ENCODE data around the gene KRTAP5-5.
"Not testable (repeated sequence)": the region's sequence is repeated elsewhere in the genome, so short reads cannot be mapped to it uniquely, and the experiment has no call there.

The KRTAP5-5 gene

DNA sequence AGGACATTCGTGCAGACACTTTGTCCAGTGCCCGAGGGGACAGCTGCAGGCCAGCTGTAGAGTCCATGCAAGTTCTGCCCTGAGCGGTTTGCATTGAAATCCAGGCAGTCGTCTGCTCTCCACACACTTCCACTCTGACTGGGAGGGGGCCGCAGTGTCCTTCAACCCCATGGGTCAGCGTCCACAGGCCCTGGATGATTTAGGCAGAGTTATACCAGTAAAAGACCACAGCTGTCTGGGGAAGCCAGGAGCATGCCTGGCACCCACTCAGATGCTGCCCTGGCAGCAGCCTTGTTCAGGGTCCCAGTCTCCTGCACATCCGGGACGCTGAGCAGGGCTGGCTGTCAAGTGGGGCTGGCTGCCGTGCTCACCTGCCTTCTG, 26.5 kb downstream of the KRTAP5-5 start:
- Mint-ChIP-seq H3K27me3 (peaks cover 37% of the 10 kb centered on the region), H3K4me3 (no peak overlapping the region), H3K9me3 (no peaks in the 10 kb centered on the region), H3K4me1 (no peaks in the 10 kb centered on the region), H3K27ac (peak overlapping the region in 1 of 2 donors; percentile 31)
- no peak for ATAC-seq
- DNase-seq = no peak

- ATAC-seq (no peak), DNase-seq (no peak)
- no peak overlapping the region for H3K4me3 Mint-ChIP-seq
- H3K4me1 Mint-ChIP-seq = peaks cover under 1% of the 10 kb centered on the region
- no peaks in the 10 kb centered on the region for H3K9me3 Mint-ChIP-seq
- peak overlapping the region in 1 of 2 donors; percentile 25 for H3K27ac Mint-ChIP-seq
- H3K27me3 Mint-ChIP-seq = peaks cover 43% of the 10 kb centered on the region
Measured at GRCh38 chr11:1656670-1657069, 27.1 kb downstream of the KRTAP5-5 start.

DNA sequence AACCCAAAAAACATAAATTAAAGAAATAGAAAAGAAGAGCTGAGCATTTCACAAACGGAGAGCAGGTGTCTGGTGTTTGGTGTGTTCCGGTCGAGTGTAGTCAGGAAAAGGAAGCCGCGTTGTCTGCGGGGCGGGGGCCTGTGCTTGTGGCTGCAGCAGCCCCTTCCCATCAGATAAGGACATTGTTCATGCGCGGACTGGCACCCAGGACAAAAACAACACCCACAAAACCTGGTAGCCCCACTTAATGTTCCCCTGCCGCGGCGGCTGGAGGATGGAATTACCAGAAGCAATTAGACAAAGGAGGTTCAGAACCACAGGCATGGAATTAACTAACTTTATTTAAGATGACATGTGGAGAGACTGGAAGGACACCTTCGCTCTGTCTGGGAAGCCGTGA, 29.9 kb downstream of the KRTAP5-5 start:
- Mint-ChIP-seq H3K9me3 (no peaks in the 10 kb centered on the region), H3K27ac (no peak overlapping the region), H3K4me1 (peaks cover 6% of the 10 kb centered on the region), H3K27me3 (peaks cover 52% of the 10 kb centered on the region), H3K4me3 (no peak overlapping the region)
- ATAC-seq (no peak), DNase-seq (no peak)

- Mint-ChIP-seq H3K27ac (no peak overlapping the region), H3K27me3 (peaks cover 44% of the 10 kb centered on the region), H3K9me3 (no peaks in the 10 kb centered on the region), H3K4me1 (peaks cover 6% of the 10 kb centered on the region), H3K4me3 (no peak overlapping the region)
- no peak for DNase-seq
- no peak for ATAC-seq
Measured at GRCh38 chr11:1660111-1660867, 30.7 kb downstream of the KRTAP5-5 start.

DNA sequence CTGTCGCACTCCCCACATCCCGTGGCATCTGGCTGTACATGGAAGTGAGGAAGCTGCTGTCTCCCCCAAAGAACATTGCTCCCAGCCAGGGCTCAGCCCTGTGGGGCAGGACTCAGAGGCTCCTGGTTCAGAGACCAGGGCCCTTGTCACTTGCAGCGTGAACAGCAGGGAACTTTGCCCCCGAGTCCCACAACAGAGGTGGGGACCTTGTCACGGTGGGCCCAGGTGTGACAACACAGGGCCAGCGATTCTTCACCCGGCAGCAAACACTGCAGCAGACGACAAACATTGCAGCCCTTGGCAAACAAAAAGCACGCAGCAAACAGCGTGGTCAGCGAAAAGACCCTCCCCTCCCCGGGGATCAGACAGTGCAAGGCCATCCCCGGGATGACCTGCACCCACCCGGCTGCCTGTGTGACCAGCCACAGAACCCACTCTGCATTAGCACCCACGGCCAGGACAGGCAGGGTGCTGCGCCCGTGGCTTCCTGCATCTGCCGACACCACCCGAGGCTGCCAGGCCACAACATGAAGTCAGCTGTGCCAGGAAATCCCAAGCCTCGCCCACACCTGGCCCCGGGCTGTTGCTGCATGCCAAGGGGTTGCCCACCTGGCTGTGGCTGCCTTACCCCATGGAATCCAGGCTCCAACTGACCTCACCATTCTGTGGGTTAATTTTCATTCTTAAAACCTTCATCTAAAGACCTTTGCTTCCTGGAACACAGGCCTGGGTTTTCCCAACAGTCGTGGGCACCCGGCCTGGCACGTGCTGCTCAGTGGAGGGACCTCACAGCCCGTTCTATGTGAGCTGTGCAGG, 32.1 kb downstream of the KRTAP5-5 start:
- DNase-seq, H3K9me3 Mint-ChIP-seq, ATAC-seq, H3K4me3 Mint-ChIP-seq, H3K4me1 Mint-ChIP-seq, H3K27ac Mint-ChIP-seq: not testable (repeated sequence)
- H3K27me3 Mint-ChIP-seq = peaks cover 44% of the 10 kb centered on the region

DNA sequence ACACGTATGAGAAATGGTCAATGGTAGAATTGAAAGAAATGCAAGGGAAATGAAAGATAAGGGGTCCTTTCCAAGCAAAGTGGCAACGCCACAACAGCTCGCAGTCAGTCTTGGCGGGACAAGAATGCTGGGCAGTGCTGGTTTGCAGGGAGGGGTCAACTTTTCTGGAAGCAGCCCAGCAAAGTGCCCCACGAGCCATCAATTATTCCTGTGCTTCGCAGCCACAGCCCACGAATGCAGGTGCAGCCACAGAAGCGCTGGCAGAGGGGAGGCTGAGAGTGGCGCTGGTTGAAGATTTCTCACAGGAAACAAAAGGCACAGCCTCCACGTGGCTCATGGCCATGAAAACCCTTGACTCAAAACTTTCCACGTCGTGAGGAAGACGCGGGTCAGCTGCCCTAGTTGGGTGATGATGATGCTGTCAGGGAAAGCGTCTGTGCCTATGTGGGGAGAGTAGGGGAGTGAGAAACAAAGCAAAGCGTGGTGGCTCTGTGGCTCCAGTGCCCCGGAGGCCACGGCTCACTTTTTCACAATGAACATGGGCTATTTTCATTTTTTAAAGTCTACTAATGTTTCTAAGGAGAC, 33.2 kb downstream of the KRTAP5-5 start:
- not testable (repeated sequence) for H3K4me1 Mint-ChIP-seq, H3K27ac Mint-ChIP-seq, ATAC-seq, DNase-seq, H3K4me3 Mint-ChIP-seq, H3K9me3 Mint-ChIP-seq
- peaks cover 48% of the 10 kb centered on the region for H3K27me3 Mint-ChIP-seq

DNA sequence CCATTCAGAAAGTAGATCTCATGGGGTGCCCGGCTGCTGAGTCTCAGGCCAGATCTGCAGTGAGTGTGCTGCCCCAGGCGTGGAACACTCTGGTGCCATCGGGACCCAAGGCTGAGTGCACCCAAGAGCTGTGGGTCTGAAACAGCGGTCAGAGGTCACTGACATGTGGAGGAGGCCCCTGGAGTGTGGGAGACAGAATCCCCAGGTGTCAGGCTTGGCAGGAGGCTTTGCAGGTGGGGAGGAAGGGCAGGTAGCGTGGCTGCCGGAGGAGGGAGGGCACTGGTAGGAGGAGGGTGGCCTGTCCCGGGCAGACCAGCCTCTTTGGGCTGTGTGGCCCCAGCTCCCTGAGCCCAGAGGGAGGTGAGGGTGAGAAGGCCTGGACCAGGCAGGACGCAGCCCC, 35.7 kb downstream of the KRTAP5-5 start:
- Mint-ChIP-seq H3K9me3 (no peaks in the 10 kb centered on the region), H3K4me1 (peaks cover 24% of the 10 kb centered on the region), H3K4me3 (no peak overlapping the region), H3K27me3 (peaks cover 51% of the 10 kb centered on the region), H3K27ac (no peak overlapping the region)
- ATAC-seq = no peak
- DNase-seq = no peak

DNA sequence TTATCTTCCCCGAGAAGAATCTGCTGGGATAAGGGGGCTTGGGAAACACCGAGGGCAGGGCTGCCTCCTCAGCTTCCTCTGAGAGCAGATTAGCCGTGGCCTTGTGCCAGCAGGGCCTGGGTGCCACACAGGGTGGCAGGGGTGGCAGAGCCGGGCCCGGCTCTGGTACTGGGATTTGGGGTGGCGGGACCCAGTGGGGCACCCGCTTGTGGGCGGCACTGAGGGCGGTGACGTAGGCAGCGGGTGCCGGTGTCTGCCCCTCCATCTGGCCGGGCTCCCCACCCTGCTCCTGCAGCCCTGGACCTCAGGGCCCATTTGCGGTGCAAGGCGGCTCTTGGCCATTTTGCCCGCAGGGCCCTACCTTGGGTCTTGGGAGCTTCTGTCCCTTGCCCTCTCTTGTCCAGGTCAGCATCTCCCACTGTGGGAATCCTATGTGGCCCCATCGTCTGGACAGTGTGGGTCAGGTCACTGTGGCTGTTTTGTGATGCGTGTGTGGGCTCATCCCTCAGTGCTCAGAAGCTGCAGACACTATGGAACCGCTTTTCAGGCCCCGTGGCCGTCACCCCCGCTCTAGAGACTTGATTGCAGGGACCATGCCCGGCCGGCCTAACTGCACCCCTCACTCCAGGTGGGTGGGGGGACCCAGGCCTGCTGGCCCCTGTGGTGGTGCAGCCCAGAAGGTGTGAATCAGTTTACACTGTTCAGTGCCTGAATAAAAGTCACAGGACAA, 37.7 kb downstream of the KRTAP5-5 start:
- no peak overlapping the region for H3K27ac Mint-ChIP-seq
- H3K4me1 Mint-ChIP-seq = peaks cover 18% of the 10 kb centered on the region
- peaks cover 45% of the 10 kb centered on the region for H3K27me3 Mint-ChIP-seq
- no peaks in the 10 kb centered on the region for H3K9me3 Mint-ChIP-seq
- no peak overlapping the region for H3K4me3 Mint-ChIP-seq
- peak; percentile 53 for ATAC-seq
- DNase-seq = no peak

DNA sequence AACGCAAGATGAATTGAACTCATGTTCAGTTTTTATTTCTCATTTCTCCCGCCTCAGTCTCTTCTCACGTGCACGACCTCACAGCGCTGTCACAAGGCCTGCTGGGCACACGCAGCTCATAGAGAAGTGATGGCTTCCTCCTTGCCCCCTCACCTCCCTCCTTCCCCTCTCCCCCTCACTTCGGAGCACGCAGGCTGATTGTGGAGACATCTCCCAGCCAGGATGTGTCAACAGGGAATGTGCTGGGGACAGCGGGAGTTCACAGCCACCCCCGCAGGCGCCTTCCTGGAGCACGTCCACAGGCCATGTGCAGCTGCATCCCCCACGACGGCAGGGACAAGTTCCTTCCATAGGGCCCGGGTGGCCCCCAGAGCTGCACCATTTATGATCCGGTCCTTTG, 38.3 kb downstream of the KRTAP5-5 start:
- no peak for ATAC-seq
- no peak overlapping the region for H3K4me3 Mint-ChIP-seq
- DNase-seq = no peak
- no peaks in the 10 kb centered on the region for H3K9me3 Mint-ChIP-seq
- H3K27me3 Mint-ChIP-seq = peaks cover 45% of the 10 kb centered on the region
- no peak overlapping the region for H3K27ac Mint-ChIP-seq
- peaks cover 18% of the 10 kb centered on the region for H3K4me1 Mint-ChIP-seq

DNA sequence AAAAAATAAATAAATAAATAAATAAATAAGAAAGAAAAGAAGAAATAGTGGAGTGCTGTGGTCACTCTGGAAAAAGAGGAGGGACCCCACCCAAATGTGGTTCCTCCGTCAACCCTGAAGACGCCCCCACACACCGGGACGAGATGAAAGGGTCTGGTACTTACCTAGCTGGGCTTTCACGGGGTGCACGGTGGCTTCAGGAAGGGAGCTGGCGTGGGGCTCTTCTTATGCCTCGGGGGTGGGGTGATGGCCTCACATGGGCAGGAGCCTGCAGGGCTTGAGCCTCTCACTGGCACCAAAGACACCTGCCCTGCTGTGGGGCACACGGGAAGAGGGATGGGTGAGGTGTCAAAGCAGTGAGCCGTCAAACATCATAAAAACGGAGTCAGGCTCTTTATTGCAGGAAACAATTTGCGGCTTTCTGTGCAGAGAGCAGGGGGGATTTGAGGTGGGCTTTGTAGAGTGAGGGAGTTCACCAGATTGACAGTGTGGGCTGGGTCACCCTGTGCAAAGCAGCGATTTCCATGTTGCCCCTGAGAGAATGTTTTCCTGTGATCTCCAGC, 39.4 kb downstream of the KRTAP5-5 start:
- no peak overlapping the region for H3K27ac Mint-ChIP-seq
- peaks cover 56% of the 10 kb centered on the region for H3K27me3 Mint-ChIP-seq
- DNase-seq (no peak), ATAC-seq (no peak)
- H3K9me3 Mint-ChIP-seq = no peaks in the 10 kb centered on the region
- H3K4me3 Mint-ChIP-seq = no peak overlapping the region
- H3K4me1 Mint-ChIP-seq = peaks cover 18% of the 10 kb centered on the region

GRCh38 chr11:1669546-1670218, 40.1 kb downstream of the KRTAP5-5 start:
- Mint-ChIP-seq H3K4me1 (peaks cover 18% of the 10 kb centered on the region), H3K4me3 (no peak overlapping the region), H3K27me3 (peaks cover 63% of the 10 kb centered on the region), H3K27ac (peak overlapping the region in 1 of 2 donors; percentile 94), H3K9me3 (no peaks in the 10 kb centered on the region)
- no peak for ATAC-seq
- no peak for DNase-seq

DNA sequence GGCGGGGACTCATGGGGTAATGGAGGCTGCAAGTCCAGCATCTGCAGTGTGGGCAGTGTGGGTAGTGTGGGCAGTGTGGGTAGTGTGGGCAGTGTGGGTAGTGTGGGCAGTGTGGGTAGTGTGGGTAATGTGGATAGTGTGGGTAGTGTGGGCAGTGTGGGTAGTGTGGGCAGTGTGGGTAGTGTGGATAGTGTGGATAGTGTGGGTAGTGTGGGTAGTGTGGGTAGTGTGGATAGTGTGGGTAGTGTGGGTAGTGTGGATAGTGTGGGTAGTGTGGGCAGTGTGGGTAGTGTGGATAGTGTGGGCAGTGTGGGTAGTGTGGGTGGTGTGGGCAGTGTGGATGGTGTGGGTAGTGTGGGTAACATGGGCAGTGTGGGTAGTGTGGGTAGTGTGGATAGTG, 40.9 kb downstream of the KRTAP5-5 start:
- ATAC-seq, DNase-seq, H3K9me3 Mint-ChIP-seq: not testable (repeated sequence)
- Mint-ChIP-seq H3K27ac (peak overlapping the region in 1 of 2 donors; percentile 94), H3K27me3 (peaks cover 70% of the 10 kb centered on the region), H3K4me1 (peaks cover 18% of the 10 kb centered on the region), H3K4me3 (peak overlapping the region in 1 of 2 donors; percentile 44)

DNA sequence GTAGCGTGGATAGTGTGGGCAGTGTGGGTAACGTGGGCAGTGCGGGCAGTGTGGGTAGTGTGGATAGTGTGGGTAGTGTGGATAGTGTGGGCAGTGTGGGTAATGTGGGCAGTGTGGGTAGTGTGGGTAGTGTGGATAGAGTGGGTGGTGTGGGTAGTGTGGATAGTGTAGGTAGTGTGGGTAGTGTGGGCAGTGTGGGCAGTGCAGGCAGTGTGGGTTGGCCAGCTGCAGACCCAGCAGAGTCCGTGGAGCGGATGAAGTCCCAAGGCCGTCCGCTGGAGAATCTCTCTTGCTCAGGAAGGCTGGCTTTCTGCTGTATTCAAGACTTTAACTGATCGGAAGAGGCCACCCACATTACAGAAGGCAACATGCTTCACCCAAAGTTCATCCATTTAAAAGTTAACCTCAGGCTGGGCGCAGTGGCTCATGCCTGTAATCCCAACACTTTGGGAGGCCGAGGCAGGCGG, 41.4 kb downstream of the KRTAP5-5 start:
- Mint-ChIP-seq H3K27ac (peak overlapping the region in 1 of 2 donors; percentile 30), H3K4me1 (peaks cover 18% of the 10 kb centered on the region), H3K9me3 (no peaks in the 10 kb centered on the region), H3K27me3 (peaks cover 75% of the 10 kb centered on the region), H3K4me3 (no peak overlapping the region)
- DNase-seq (no peak), ATAC-seq (no peak)

- Mint-ChIP-seq H3K27me3 (peaks cover 82% of the 10 kb centered on the region), H3K27ac (no peak overlapping the region), H3K9me3 (no peaks in the 10 kb centered on the region), H3K4me3 (no peak overlapping the region), H3K4me1 (peaks cover 18% of the 10 kb centered on the region)
- ATAC-seq (no peak), DNase-seq (no peak)
Measured at GRCh38 chr11:1671658-1672057, 42.1 kb downstream of the KRTAP5-5 start.
